K562 (cell line): Measurements from ENCODE around the gene NINL. TPM values are rescaled to one million over a fixed set of nuclear protein-coding genes. Genes with fewer than 3 reads are reported as not detected.

ENCODE experiments used
- ATAC-seq: fragments of 200-7000 bp; cut with Tn5 transposase; 3 replicates; pipeline ENCODE4 v1.9.1; 2020; ENCODE audit warnings: moderate library complexity
- BruUV-seq: library from RNA; stranded (reverse); fragments of 400-500 nt; replicated peaks from 2 replicates; lab custom pipeline; 2021; lab: Mats Ljungman, UMichigan
- CTCF ChIA-PET: fragments of 300-600 bp; formaldehyde crosslinking; extraction: SDS; loops from one replicate; lab custom pipeline; 2021; ENCODE audit warnings: low intra/inter-chr PET ratio; lab: Yijun Ruan, JAX
- POLR2A ChIA-PET: fragments of 300-600, 350-650 bp; sonication (Branson Sonifier 250); formaldehyde crosslinking; extraction: SDS; loops from one replicate; lab custom pipeline; 2021; ENCODE audit warnings: antibody characterized with exemption, inconsistent platforms; lab: Yijun Ruan, JAX
- DNase-seq, 4 experiments: peaks; one replicate each; pipeline versions ENCODE4 v3.0.0 to v3.0.0-alpha.2; 2011 to 2018; ENCODE audit warnings: low spot score in 3 of 4, mixed read lengths in 3 of 4; ENCODE audit errors: extremely low read depth in 1 of 4
- FAIRE-seq: peaks from 2 replicates; lab custom pipeline; 2011; peaks lifted over from hg19 to GRCh38; lab: Jason Lieb, UNC
- H2AFZ ChIP-seq: 2 replicates; pipeline ENCODE4 v1.6.0; 2011; ENCODE audit warnings: low read depth, low read length, control low read depth, inconsistent platforms
- H3K27ac ChIP-seq: fragments of 200-600 bp; 3 replicates; pipeline ENCODE4 v1.8.0; 2011; ENCODE audit warnings: low read depth, mild to moderate bottlenecking, control low read depth, inconsistent platforms, low read length, moderate library complexity, mixed read lengths; ENCODE audit errors: extremely low read depth
- H3K27me3 ChIP-seq, 2 experiments: fragments of 300-600 bp in 1 of 2; 2 replicates in 1 of 2; 3 replicates in 1 of 2; pipeline versions ENCODE4 v1.6.0 to v1.8.0; 2011; ENCODE audit warnings: inconsistent platforms in 2 of 2, low read length in 2 of 2, mild to moderate bottlenecking in 1 of 2, mixed read lengths in 1 of 2, moderate library complexity in 1 of 2; ENCODE audit not compliant: control insufficient read depth in 2 of 2, insufficient read depth in 2 of 2
- H3K36me3 ChIP-seq: fragments of 300-600 bp; 3 replicates; pipeline ENCODE4 v1.8.0; 2011; ENCODE audit warnings: mild to moderate bottlenecking, low read length, inconsistent platforms; ENCODE audit not compliant: control insufficient read depth, insufficient read depth
- H3K4me1 ChIP-seq, 2 experiments: fragments of 200-600 bp in 1 of 2; replicated peaks in 1 of 2; 2 replicates in 1 of 2; 3 replicates in 1 of 2; pipeline versions ENCODE4 v1.5.1 to v1.8.0; 2011; ENCODE audit warnings: inconsistent platforms in 2 of 2, low read length in 2 of 2, mild to moderate bottlenecking in 1 of 2, mixed read lengths in 1 of 2, moderate library complexity in 1 of 2; ENCODE audit not compliant: control insufficient read depth in 2 of 2, insufficient read depth in 2 of 2
- H3K4me2 ChIP-seq: 2 replicates; pipeline ENCODE4 v1.6.1; 2011; ENCODE audit warnings: low read length, control low read depth, inconsistent platforms, mixed read lengths; ENCODE audit not compliant: insufficient read depth
- H3K4me3 ChIP-seq: fragments of 200-600 bp; sonication (generic), shearing (Covaris generic); 2 replicates; pipeline ENCODE4 v1.5.1; 2016; ENCODE audit warnings: control low read depth, inconsistent platforms
- H3K79me2 ChIP-seq: fragments of 200-600 bp; 3 replicates; pipeline ENCODE4 v1.8.0; 2011; ENCODE audit warnings: low read length, inconsistent platforms; ENCODE audit not compliant: control insufficient read depth, insufficient read depth
- H3K9ac ChIP-seq, 2 experiments: 2 replicates each; pipeline versions ENCODE4 v1.6.0 to v1.6.1; 2011; ENCODE audit warnings: low read depth in 2 of 2, low read length in 2 of 2, control low read depth in 1 of 2, inconsistent platforms in 1 of 2, mild to moderate bottlenecking in 1 of 2, mixed read lengths in 1 of 2; ENCODE audit not compliant: insufficient read depth in 1 of 2
- H3K9me1 ChIP-seq: one replicate; pipeline ENCODE4 v1.6.0; 2011; ENCODE audit warnings: inconsistent platforms, mild to moderate bottlenecking, low read length, moderate library complexity; ENCODE audit not compliant: control insufficient read depth, insufficient read depth
- H3K9me3 ChIP-seq: replicated peaks from 2 replicates; pipeline ENCODE4 v1.5.1; 2011; ENCODE audit warnings: low read depth, low read length, inconsistent platforms; ENCODE audit not compliant: control insufficient read depth, insufficient read depth
- H4K20me1 ChIP-seq: replicated peaks from 2 replicates; pipeline ENCODE4 v1.6.1; 2011; ENCODE audit warnings: low read length, inconsistent platforms, mixed read lengths; ENCODE audit not compliant: control insufficient read depth, insufficient read depth
- BRF1 ChIP-seq: IDR thresholded peaks from 3 replicates; pipeline ENCODE4 v1.6.1; 2011; ENCODE audit warnings: borderline replicate concordance, mild to moderate bottlenecking; ENCODE audit not compliant: insufficient read length; ENCODE audit errors: extremely low read depth
- DIDO1 ChIP-seq: fragments of 450-650 bp; IDR thresholded peaks from 2 replicates; pipeline ENCODE4 v1.6.1; 2016; ENCODE audit warnings: low read depth, missing biosample characterization, missing genetic modification characterization
- HNRNPLL ChIP-seq: fragments of 200-400 bp; formaldehyde crosslinking; IDR thresholded peaks from 2 replicates; pipeline ENCODE4 v1.6.1; 2017; ENCODE audit warnings: low read length, low read depth, mild to moderate bottlenecking; ENCODE audit not compliant: poor library complexity, severe bottlenecking
- ZNF551 ChIP-seq: fragments of 250-450 bp; sonication (Bioruptor Pico); IDR thresholded peaks from 2 replicates; pipeline ENCODE4 v1.5.0; 2021; ENCODE audit warnings: mild to moderate bottlenecking, moderate library complexity
- ZNF766 ChIP-seq: fragments of 200-800 bp; sonication (Bioruptor generic); conservative IDR thresholded peaks from 2 replicates; pipeline ENCODE4 v1.6.1; 2016; ENCODE audit warnings: missing genetic modification characterization, missing compliant biosample characterization
- WGBS: fragments of 100-300 bp; shearing (Covaris generic); methylation state at CpG from one replicate; pipeline ENCODE4 v1.1.6; 2016; ENCODE audit warnings: low coverage, mixed read lengths; ENCODE audit not compliant: insufficient coverage; ENCODE audit errors: missing lambda C conversion rate; 5-methylcytosine and 5-hydroxymethylcytosine counted together
- in situ Hi-C: fragments of 300-500 bp; cut with MboI; formaldehyde crosslinking; loops from 4 replicates; pipeline ENCODE4 v1.15.0; 2018; ENCODE audit warnings: inconsistent platforms, mixed read lengths
- intact Hi-C: fragments of 100-400 bp; cut with micrococcal nuclease; formaldehyde crosslinking; loops from 2 replicates; pipeline ENCODE4 v1.14.2; 2022
- polyA plus RNA-seq, 8 experiments: library from polyadenylated mRNA; depleted of rRNA in 4 of 8; stranded (reverse) in 5 of 8; unstranded in 3 of 8; fragments of >200 nt; fragmentation: Nextera tagmentation in 2 of 8; fragmentation: Illumina TruSeq in 1 of 8; extraction: Ambion mirVana in 2 of 8; extraction: Trizol in 1 of 8; gene quantifications; 2 replicates each; pipeline versions ENCODE4 v1.2.1 to v1.2.3, GENCODE V29; 2011 to 2014; ENCODE audit warnings: inconsistent platforms in 1 of 8, missing spikeins in 1 of 8
- total RNA-seq, 7 experiments: library from RNA; depleted of rRNA in 6 of 7; stranded (reverse); fragments of >200 nt in 6 of 7; fragmentation: Illumina TruSeq in 2 of 7; extraction: Trizol in 2 of 7; gene quantifications; 2 replicates each; pipeline versions ENCODE4 v1.2.1 to v1.2.3, GENCODE V29; 2011 to 2021; ENCODE audit warnings: low replicate concordance in 1 of 7
- TF ChIP-seq, protein P1 (sequence below), 3 experiments: fragments of 200-800 bp in 1 of 3; sonication (Bioruptor generic) in 1 of 3; sonication (generic) in 1 of 3; formaldehyde crosslinking in 1 of 3; IDR thresholded peaks; 2 replicates each; pipeline versions ENCODE4 v1.6.1 to v1.8.0; 2016 to 2022; ENCODE audit warnings: mild to moderate bottlenecking in 2 of 3, missing compliant biosample characterization in 2 of 3, missing genetic modification characterization in 2 of 3, missing genetic modification reagents in 1 of 3
- TF ChIP-seq, protein P2 (sequence below), 3 experiments: fragments of 200-800 bp in 1 of 3; fragments of 250-450 bp in 1 of 3; fragments of 450-650 bp in 1 of 3; sonication (Bioruptor Pico) in 1 of 3; sonication (Bioruptor generic) in 1 of 3; formaldehyde crosslinking in 1 of 3; IDR thresholded peaks; 2 replicates each; pipeline versions ENCODE4 v1.6.1 to v1.8.0; 2016 to 2022; ENCODE audit warnings: mild to moderate bottlenecking in 2 of 3, missing genetic modification characterization in 2 of 3, missing compliant biosample characterization in 1 of 3, moderate library complexity in 1 of 3
- TF ChIP-seq, protein P3 (sequence below): fragments of 250-450 bp; sonication (Bioruptor Pico); IDR thresholded peaks from 2 replicates; pipeline ENCODE4 v1.5.0; 2021

NINL gene
- total and polyA plus RNA-seq, 9 of the 15 experiments (the other 6 are each of a cell fraction or from before 2014, with no cell fraction given) = 0.03 to 0.22 (median 0.05) TPM; not detected in 5

DNA sequence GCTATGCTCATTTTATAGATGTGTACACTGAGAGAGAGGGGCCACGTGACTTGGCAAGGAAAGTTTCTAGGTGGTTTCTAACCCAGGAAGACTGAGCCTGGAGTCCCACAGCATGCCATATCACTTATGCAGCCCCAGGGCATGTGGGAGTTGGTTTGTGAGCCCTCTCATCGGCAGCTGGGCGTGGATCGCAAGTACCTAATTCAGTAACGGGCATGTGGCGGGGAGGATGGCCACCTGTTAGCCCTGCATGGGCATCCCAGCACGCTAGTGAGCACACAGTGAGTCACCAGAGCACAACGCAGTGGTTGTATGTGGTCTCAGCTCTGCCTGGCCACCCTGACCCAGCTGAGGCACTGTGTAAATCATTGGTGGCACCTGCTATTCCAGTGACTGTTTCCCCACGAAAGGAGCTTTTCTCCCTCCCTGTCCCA lies 88.3 kb downstream of the NINL start (continued):
- TF ChIP-seq, protein P1, sequence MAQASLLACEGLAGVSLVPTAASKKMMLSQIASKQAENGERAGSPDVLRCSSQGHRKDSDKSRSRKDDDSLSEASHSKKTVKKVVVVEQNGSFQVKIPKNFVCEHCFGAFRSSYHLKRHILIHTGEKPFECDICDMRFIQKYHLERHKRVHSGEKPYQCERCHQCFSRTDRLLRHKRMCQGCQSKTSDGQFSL (CRISPR knock-in tag; IDR thresholded peaks at IDR 0.05) = no peak
- TF ChIP-seq, protein P1 (tag; IDR thresholded peaks at IDR 0.05) = no peak
- TF ChIP-seq BRF1 = no peak
- TF ChIP-seq, all 486 proteins: peak for 0

DNA sequence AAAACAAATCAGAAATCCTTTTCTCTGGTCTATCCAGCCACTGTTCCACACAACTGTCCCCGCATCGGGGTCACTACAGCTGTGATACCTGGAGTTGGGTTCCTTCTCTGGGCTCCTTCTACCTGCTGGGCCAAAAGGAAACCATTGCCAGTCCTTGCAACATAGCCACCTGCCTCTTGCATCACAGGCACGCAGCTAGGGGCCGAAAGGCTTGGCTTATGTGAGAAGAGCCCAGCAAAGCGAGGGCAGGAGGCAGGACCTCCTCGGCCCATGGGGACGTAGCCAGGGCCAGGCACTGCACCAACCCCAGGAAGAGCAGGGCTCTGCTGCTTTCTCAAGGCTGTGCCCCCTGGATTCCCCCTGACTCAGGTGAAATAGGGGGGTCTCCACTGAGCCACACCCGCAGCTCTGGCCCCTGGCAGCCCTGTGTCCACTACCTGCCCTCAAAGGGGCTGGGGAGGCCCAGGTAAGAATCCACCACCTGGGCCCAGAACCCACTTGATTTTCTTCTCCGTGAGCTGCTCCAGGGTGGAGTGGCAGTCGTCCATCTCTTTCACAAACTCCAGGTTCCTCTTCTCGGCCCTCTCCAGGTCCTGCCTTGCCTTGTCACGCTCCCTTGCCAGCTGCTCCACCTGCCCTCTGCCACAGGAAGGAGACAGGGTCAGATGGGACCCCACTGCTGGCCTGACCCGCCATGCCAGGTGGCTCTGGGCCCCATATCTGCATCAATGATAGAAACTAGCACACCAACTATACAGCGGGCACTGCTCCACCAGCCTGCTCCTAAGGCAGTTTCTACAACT lies 89.0 kb downstream of the NINL start:
- ATAC-seq (no peak), DNase-seq (no peak), FAIRE-seq (no peak)
- Histone ChIP-seq H3K4me1 (0 out of 5 replicates have a peak, but pooled peaks cover 0 to 3% of the 10 kb centered on the region in 2 experiments), H2AFZ (no peak overlapping the region), H3K79me2 (no peaks in the 10 kb centered on the region), H3K27me3 (peaks cover 0 to 58% of the 10 kb centered on the region in 2 experiments; a peak in 2 of 5 replicates), H3K36me3 (no peaks in the 10 kb centered on the region), H3K9me3 (no peaks in the 10 kb centered on the region), H3K4me3 (no peak overlapping the region), H3K9me1 (no peaks in the 10 kb centered on the region), H3K9ac (no peak overlapping the region), H3K4me2 (no peak overlapping the region), H4K20me1 (no peaks in the 10 kb centered on the region), H3K27ac (no peak overlapping the region)
- no TSS peak for BruUV-seq
- CTCF ChIA-PET = no interaction called here
- intact Hi-C loops = no loop called here
- 4% methylated on average over 12 of the region's 14 CpGs for WGBS
- in situ Hi-C loops = no loop called here
- POLR2A ChIA-PET = interaction anchor here (0.6 kb wide), 1 partner anchor 210 kb away, joined by 4 read pairs; no protein-coding TSS in a partner anchor
- TF ChIP-seq, protein P2, sequence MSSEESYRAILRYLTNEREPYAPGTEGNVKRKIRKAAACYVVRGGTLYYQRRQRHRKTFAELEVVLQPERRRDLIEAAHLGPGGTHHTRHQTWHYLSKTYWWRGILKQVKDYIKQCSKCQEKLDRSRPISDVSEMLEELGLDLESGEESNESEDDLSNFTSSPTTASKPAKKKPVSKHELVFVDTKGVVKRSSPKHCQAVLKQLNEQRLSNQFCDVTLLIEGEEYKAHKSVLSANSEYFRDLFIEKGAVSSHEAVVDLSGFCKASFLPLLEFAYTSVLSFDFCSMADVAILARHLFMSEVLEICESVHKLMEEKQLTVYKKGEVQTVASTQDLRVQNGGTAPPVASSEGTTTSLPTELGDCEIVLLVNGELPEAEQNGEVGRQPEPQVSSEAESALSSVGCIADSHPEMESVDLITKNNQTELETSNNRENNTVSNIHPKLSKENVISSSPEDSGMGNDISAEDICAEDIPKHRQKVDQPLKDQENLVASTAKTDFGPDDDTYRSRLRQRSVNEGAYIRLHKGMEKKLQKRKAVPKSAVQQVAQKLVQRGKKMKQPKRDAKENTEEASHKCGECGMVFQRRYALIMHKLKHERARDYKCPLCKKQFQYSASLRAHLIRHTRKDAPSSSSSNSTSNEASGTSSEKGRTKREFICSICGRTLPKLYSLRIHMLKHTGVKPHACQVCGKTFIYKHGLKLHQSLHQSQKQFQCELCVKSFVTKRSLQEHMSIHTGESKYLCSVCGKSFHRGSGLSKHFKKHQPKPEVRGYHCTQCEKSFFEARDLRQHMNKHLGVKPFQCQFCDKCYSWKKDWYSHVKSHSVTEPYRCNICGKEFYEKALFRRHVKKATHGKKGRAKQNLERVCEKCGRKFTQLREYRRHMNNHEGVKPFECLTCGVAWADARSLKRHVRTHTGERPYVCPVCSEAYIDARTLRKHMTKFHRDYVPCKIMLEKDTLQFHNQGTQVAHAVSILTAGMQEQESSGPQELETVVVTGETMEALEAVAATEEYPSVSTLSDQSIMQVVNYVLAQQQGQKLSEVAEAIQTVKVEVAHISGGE (CRISPR knock-in tag; IDR thresholded peaks at IDR 0.05) = no peak
- TF ChIP-seq, protein P3, sequence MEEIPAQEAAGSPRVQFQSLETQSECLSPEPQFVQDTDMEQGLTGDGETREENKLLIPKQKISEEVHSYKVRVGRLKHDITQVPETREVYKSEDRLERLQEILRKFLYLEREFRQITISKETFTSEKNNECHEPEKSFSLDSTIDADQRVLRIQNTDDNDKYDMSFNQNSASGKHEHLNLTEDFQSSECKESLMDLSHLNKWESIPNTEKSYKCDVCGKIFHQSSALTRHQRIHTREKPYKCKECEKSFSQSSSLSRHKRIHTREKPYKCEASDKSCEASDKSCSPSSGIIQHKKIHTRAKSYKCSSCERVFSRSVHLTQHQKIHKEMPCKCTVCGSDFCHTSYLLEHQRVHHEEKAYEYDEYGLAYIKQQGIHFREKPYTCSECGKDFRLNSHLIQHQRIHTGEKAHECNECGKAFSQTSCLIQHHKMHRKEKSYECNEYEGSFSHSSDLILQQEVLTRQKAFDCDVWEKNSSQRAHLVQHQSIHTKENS (CRISPR knock-in tag) = no peak
- TF ChIP-seq ZNF766 (CRISPR knock-in tag) (no peak), DIDO1 (tag) (no peak), HNRNPLL (no peak), ZNF551 (CRISPR knock-in tag) (no peak)
